ENCODE data around the gene TCL1A. TPM values are rescaled to one million over a fixed set of nuclear protein-coding genes. Genes with fewer than 3 reads are reported as not detected.
"Not testable (repeated sequence)": the region's sequence is repeated elsewhere in the genome, so short reads cannot be mapped to it uniquely, and the experiment has no call there.

TCL1A gene
- total RNA-seq (not detected in 2 replicates), polyA plus RNA-seq (not detected in 2 replicates), polyA minus RNA-seq (ENCODE audit: low replicate concordance) (not detected in 2 replicates)
- polyA plus RNA-seq (2012), result not detected in 2 replicates

- Histone ChIP-seq H3K9me3 (ENCODE audit: control insufficient read depth, insufficient read depth, low read depth, low read length) (no peaks in the 10 kb centered on the region), H3K79me2 (ENCODE audit: control insufficient read depth, insufficient read depth, low read length) (no peaks in the 10 kb centered on the region), H3K27me3 (ENCODE audit: control insufficient read depth, insufficient read depth, low read length) (no peaks in the 10 kb centered on the region), H3K36me3 (ENCODE audit: control insufficient read depth, insufficient read depth, low read length) (no peaks in the 10 kb centered on the region), H2AFZ (ENCODE audit: low read length) (no peak within 1 kb of the TSS), H4K20me1 (ENCODE audit: control insufficient read depth, extremely low read depth, insufficient read depth, low read length) (no peaks in the 10 kb centered on the region), H3K27ac (ENCODE audit: insufficient read depth, low read length) (no peak within 1 kb of the TSS), H3K9ac (ENCODE audit: insufficient read depth, low read length) (no peak within 1 kb of the TSS), H3K4me1 (ENCODE audit: control insufficient read depth, extremely low read depth, insufficient read depth, low read length) (no peaks in the 10 kb centered on the region), H3K4me2 (ENCODE audit: extremely low read depth, insufficient read depth, low read length) (no peak within 1 kb of the TSS), H3K4me3 (replicated peaks in 1 of 4; ENCODE audit: control extremely low read depth in 1 of 4, insufficient read depth in 1 of 4, low read depth in 3 of 4, low read length in 4 of 4) (no peak within 1 kb of the TSS)
- no peak for DNase-seq (ENCODE audit: low read depth in 2 of 2)
- TF ChIP-seq EZH2 (IDR thresholded peaks at IDR 0.05; ENCODE audit: low read length, missing control alignments) (no peak), CTCF (conservative IDR thresholded peaks at IDR 0.05 in 1 of 2, IDR thresholded peaks at IDR 0.05 in 1 of 2; ENCODE audit: low read depth in 1 of 2, low read length in 2 of 2) (no peak)
These were observed at the start of gene TCL1A for GRCh38 chr14:95713596-95714371. Gene TCL1A, minus strand, starts transcription at chr14:95714125. Its CDS starts 59 bp downstream, at chr14:95714066.

GRCh38 chr14:95763032-95763431 is 49.1 kb upstream of the TCL1A start:
- not testable (repeated sequence) for H3K9ac ChIP-seq (ENCODE audit: insufficient read depth, low read length); H3K27ac ChIP-seq (ENCODE audit: insufficient read depth, low read length); H3K4me3 ChIP-seq (replicated peaks in 1 of 4; ENCODE audit: control extremely low read depth in 1 of 4, insufficient read depth in 1 of 4, low read depth in 3 of 4, low read length in 4 of 4); H3K4me2 ChIP-seq (ENCODE audit: extremely low read depth, insufficient read depth, low read length); H3K36me3 ChIP-seq (ENCODE audit: control insufficient read depth, insufficient read depth, low read length); H2AFZ ChIP-seq (ENCODE audit: low read length); H3K79me2 ChIP-seq (ENCODE audit: control insufficient read depth, insufficient read depth, low read length); H3K27me3 ChIP-seq (ENCODE audit: control insufficient read depth, insufficient read depth, low read length); DNase-seq (ENCODE audit: low read depth in 2 of 2); H3K9me3 ChIP-seq (ENCODE audit: control insufficient read depth, insufficient read depth, low read depth, low read length); H4K20me1 ChIP-seq (ENCODE audit: control insufficient read depth, extremely low read depth, insufficient read depth, low read length); H3K4me1 ChIP-seq (ENCODE audit: control insufficient read depth, extremely low read depth, insufficient read depth, low read length)

- Histone ChIP-seq H3K27ac (ENCODE audit: insufficient read depth, low read length) (no peak overlapping the region), H3K4me2 (ENCODE audit: extremely low read depth, insufficient read depth, low read length) (no peak overlapping the region), H3K9me3 (ENCODE audit: control insufficient read depth, insufficient read depth, low read depth, low read length) (no peaks in the 10 kb centered on the region), H3K79me2 (ENCODE audit: control insufficient read depth, insufficient read depth, low read length) (no peaks in the 10 kb centered on the region), H3K27me3 (ENCODE audit: control insufficient read depth, insufficient read depth, low read length) (no peaks in the 10 kb centered on the region), H3K9ac (ENCODE audit: insufficient read depth, low read length) (no peak overlapping the region), H3K4me1 (ENCODE audit: control insufficient read depth, extremely low read depth, insufficient read depth, low read length) (no peaks in the 10 kb centered on the region), H4K20me1 (ENCODE audit: control insufficient read depth, extremely low read depth, insufficient read depth, low read length) (no peaks in the 10 kb centered on the region), H3K4me3 (replicated peaks in 1 of 4; ENCODE audit: control extremely low read depth in 1 of 4, insufficient read depth in 1 of 4, low read depth in 3 of 4, low read length in 4 of 4) (no peak overlapping the region), H3K36me3 (ENCODE audit: control insufficient read depth, insufficient read depth, low read length) (no peaks in the 10 kb centered on the region), H2AFZ (ENCODE audit: low read length) (no peak overlapping the region)
- DNase-seq (ENCODE audit: low read depth in 2 of 2), result no peak
- TF ChIP-seq CTCF (conservative IDR thresholded peaks at IDR 0.05 in 1 of 2, IDR thresholded peaks at IDR 0.05 in 1 of 2; ENCODE audit: low read depth in 1 of 2, low read length in 2 of 2) (no peak), EZH2 (IDR thresholded peaks at IDR 0.05; ENCODE audit: low read length, missing control alignments) (no peak)
These were observed 47.5 kb upstream of the TCL1A start for GRCh38 chr14:95761436-95761835.

Measured in fibroblast of lung (primary cell).